Measurements from ENCODE around the gene RGS7BP.

RGS7BP gene

DNA sequence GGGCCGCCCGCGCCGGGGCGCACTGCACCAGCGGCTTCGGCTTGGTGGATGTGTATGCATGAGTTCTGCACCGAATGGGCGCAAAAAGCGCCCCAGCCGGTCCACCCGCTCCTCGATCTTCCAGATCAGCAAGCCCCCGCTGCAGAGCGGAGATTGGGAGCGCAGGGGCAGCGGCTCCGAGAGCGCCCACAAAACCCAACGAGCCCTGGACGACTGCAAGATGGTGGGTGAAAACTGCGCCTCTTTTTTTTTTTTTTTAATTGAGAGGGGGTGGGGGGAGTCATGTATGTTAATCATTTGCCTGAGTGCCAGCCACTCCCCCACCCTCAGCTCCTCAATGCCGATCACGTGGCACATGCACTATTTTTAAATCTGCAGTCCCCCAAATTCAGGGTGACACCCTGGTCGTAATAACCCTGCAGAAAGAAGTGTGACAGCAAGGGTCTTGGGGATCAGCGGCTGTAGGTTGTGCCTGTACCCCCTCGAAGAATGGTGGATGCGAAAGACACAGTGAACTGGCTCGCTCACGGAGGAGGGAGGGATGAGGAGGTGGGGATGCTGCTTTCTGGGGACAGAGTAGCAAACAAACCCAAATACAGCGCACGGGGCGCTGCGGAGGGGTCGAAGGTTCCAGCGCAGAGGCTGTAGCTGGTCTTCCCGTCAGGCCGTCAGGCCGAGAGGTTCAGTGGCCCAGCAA, 900 bp downstream of the RGS7BP start:
- H3K9ac ChIP-seq (ENCODE audit: low read length), result no peak overlapping the region
- H3K79me2 ChIP-seq (ENCODE audit: low read length), result no peaks in the 10 kb centered on the region
- no peaks in the 10 kb centered on the region for H4K20me1 ChIP-seq (ENCODE audit: insufficient read depth, low read length)
- H3K4me2 ChIP-seq (ENCODE audit: low read depth, low read length), result no peak overlapping the region; the same call in 1 of the 2 replicates
- no peak overlapping the region for H2AFZ ChIP-seq (ENCODE audit: low read length)
- no peaks in the 10 kb centered on the region for H3K9me2 ChIP-seq (replicated peaks; ENCODE audit: insufficient read depth, low read length)
- H3K27me3 ChIP-seq (replicated peaks; ENCODE audit: insufficient read depth, low read length), result no peaks in the 10 kb centered on the region
- H3K9me3 ChIP-seq (replicated peaks; ENCODE audit: insufficient read depth, low read length), result no peaks in the 10 kb centered on the region
- no peak overlapping the region for H3K27ac ChIP-seq (ENCODE audit: low read length)
- H3K36me3 ChIP-seq (replicated peaks; ENCODE audit: insufficient read depth, low read length), result no peaks in the 10 kb centered on the region
- TF ChIP-seq, protein P1, sequence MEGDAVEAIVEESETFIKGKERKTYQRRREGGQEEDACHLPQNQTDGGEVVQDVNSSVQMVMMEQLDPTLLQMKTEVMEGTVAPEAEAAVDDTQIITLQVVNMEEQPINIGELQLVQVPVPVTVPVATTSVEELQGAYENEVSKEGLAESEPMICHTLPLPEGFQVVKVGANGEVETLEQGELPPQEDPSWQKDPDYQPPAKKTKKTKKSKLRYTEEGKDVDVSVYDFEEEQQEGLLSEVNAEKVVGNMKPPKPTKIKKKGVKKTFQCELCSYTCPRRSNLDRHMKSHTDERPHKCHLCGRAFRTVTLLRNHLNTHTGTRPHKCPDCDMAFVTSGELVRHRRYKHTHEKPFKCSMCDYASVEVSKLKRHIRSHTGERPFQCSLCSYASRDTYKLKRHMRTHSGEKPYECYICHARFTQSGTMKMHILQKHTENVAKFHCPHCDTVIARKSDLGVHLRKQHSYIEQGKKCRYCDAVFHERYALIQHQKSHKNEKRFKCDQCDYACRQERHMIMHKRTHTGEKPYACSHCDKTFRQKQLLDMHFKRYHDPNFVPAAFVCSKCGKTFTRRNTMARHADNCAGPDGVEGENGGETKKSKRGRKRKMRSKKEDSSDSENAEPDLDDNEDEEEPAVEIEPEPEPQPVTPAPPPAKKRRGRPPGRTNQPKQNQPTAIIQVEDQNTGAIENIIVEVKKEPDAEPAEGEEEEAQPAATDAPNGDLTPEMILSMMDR (IDR thresholded peaks at IDR 0.05; ENCODE audit: low read length), result no peak
- TF ChIP-seq EZH2 (optimal IDR thresholded peaks at IDR 0.05; ENCODE audit: low read depth, low read length) (no peak), EZH2phosphoT487 (IDR thresholded peaks at IDR 0.05; ENCODE audit: low read length) (no peak)
- H3K4me1 ChIP-seq (ENCODE audit: low read length), result no peaks in the 10 kb centered on the region
- H3K4me3 ChIP-seq (ENCODE audit: low read length), result no peak overlapping the region
- no peak for DNase-seq
- H3F3A ChIP-seq (ENCODE audit: insufficient read depth, low read length), result no peaks in the 10 kb centered on the region

GRCh38 chr5:64507264-64507605, 1.4 kb downstream of the RGS7BP start:
- no peak overlapping the region for H3K4me3 ChIP-seq (ENCODE audit: low read length)
- no peaks in the 10 kb centered on the region for H3K27me3 ChIP-seq (replicated peaks; ENCODE audit: insufficient read depth, low read length)
- no peak for DNase-seq

GRCh38 chr5:64509828-64510227, 4.0 kb downstream of the RGS7BP start:
- Histone ChIP-seq H3K4me1 (ENCODE audit: low read length) (no peaks in the 10 kb centered on the region), H3K27ac (ENCODE audit: low read length) (no peak overlapping the region), H3K27me3 (replicated peaks; ENCODE audit: insufficient read depth, low read length) (no peaks in the 10 kb centered on the region), H3F3A (ENCODE audit: insufficient read depth, low read length) (no peaks in the 10 kb centered on the region), H3K9ac (ENCODE audit: low read length) (no peak overlapping the region), H4K20me1 (ENCODE audit: insufficient read depth, low read length) (no peaks in the 10 kb centered on the region), H3K4me3 (ENCODE audit: low read length) (no peak overlapping the region), H3K4me2 (ENCODE audit: low read depth, low read length) (no peak overlapping the region), H2AFZ (ENCODE audit: low read length) (no peak overlapping the region), H3K9me2 (replicated peaks; ENCODE audit: insufficient read depth, low read length) (no peaks in the 10 kb centered on the region), H3K36me3 (replicated peaks; ENCODE audit: insufficient read depth, low read length) (no peaks in the 10 kb centered on the region), H3K9me3 (replicated peaks; ENCODE audit: insufficient read depth, low read length) (no peaks in the 10 kb centered on the region), H3K79me2 (ENCODE audit: low read length) (no peaks in the 10 kb centered on the region)
- TF ChIP-seq, protein P1 (IDR thresholded peaks at IDR 0.05; ENCODE audit: low read length), result no peak
- no peak for TF ChIP-seq EZH2 (optimal IDR thresholded peaks at IDR 0.05; ENCODE audit: low read depth, low read length)
- no peak for TF ChIP-seq EZH2phosphoT487 (IDR thresholded peaks at IDR 0.05; ENCODE audit: low read length)
- DNase-seq, result no peak

More at GRCh38 chr5:64507264-64507605, 1.4 kb downstream of the RGS7BP start:
- Histone ChIP-seq H2AFZ (ENCODE audit: low read length) (no peak overlapping the region), H3F3A (ENCODE audit: insufficient read depth, low read length) (no peaks in the 10 kb centered on the region), H3K4me2 (ENCODE audit: low read depth, low read length) (no peak overlapping the region), H3K4me1 (ENCODE audit: low read length) (no peaks in the 10 kb centered on the region), H3K36me3 (replicated peaks; ENCODE audit: insufficient read depth, low read length) (no peaks in the 10 kb centered on the region), H4K20me1 (ENCODE audit: insufficient read depth, low read length) (no peaks in the 10 kb centered on the region), H3K9me2 (replicated peaks; ENCODE audit: insufficient read depth, low read length) (no peaks in the 10 kb centered on the region), H3K27ac (ENCODE audit: low read length) (no peak overlapping the region), H3K9ac (ENCODE audit: low read length) (no peak overlapping the region), H3K9me3 (replicated peaks; ENCODE audit: insufficient read depth, low read length) (no peaks in the 10 kb centered on the region), H3K79me2 (ENCODE audit: low read length) (no peaks in the 10 kb centered on the region)
- TF ChIP-seq EZH2phosphoT487 (IDR thresholded peaks at IDR 0.05; ENCODE audit: low read length) (no peak), EZH2 (optimal IDR thresholded peaks at IDR 0.05; ENCODE audit: low read depth, low read length) (no peak)
- TF ChIP-seq, protein P1 (IDR thresholded peaks at IDR 0.05; ENCODE audit: low read length), result no peak

Measured in MM.1S (cell line).